HEK293T (cell line): ENCODE measurements around the gene TCF3.
A peak's percentile ranks its signal among the peaks of the same experiment; 100 is the strongest.

Experiments
- CTCF ChIA-PET: fragments of 350-600 bp; formaldehyde crosslinking; extraction: SDS; loops from one replicate; lab custom pipeline; 2021; ENCODE audit warnings: antibody characterized with exemption, inconsistent platforms; lab: Yijun Ruan, JAX
- POLR2A ChIA-PET: fragments of 350-600 bp; formaldehyde crosslinking; extraction: SDS; loops from one replicate; lab custom pipeline; 2020; ENCODE audit warnings: antibody characterized with exemption, inconsistent platforms; lab: Yijun Ruan, JAX
- DNase-seq: peaks from one replicate; pipeline ENCODE4 v3.0.0; 2012; ENCODE audit warnings: mixed read lengths; ENCODE audit errors: extremely low spot score
- ARNT ChIP-seq: fragments of 450-650 bp; IDR thresholded peaks from 2 replicates; pipeline ENCODE4 v1.6.1; 2017; ENCODE audit warnings: mild to moderate bottlenecking
- BHLHE40 ChIP-seq: fragments of 450-650 bp; IDR thresholded peaks from 2 replicates; pipeline ENCODE4 v1.6.1; 2016; ENCODE audit warnings: mild to moderate bottlenecking, moderate library complexity, borderline replicate concordance
- CTBP1 ChIP-seq: fragments of 450-650 bp; IDR thresholded peaks from 2 replicates; pipeline ENCODE4 v1.6.1; 2016; ENCODE audit warnings: borderline replicate concordance
- ELF4 ChIP-seq: fragments of 450-650 bp; IDR thresholded peaks from 2 replicates; pipeline ENCODE4 v1.6.1; 2017; ENCODE audit warnings: antibody characterized with exemption
- FOXA1 ChIP-seq: fragments of 450-650 bp; IDR thresholded peaks from 2 replicates; pipeline ENCODE4 v1.6.1; 2016; ENCODE audit warnings: mild to moderate bottlenecking
- FOXK2 ChIP-seq: fragments of 450-650 bp; IDR thresholded peaks from 2 replicates; pipeline ENCODE4 v1.6.1; 2016; ENCODE audit warnings: mild to moderate bottlenecking
- FOXM1 ChIP-seq: fragments of 450-650 bp; IDR thresholded peaks from 2 replicates; pipeline ENCODE4 v1.6.1; 2017; ENCODE audit warnings: mild to moderate bottlenecking, borderline replicate concordance
- HDGF ChIP-seq: fragments of 450-650 bp; IDR thresholded peaks from 2 replicates; pipeline ENCODE4 v1.6.1; 2017; ENCODE audit warnings: antibody characterized with exemption, borderline replicate concordance
- L3MBTL2 ChIP-seq: fragments of 450-650 bp; conservative IDR thresholded peaks from 2 replicates; pipeline ENCODE4 v1.6.1; 2016; ENCODE audit warnings: mild to moderate bottlenecking
- LEF1 ChIP-seq: fragments of 450-650 bp; IDR thresholded peaks from 2 replicates; pipeline ENCODE4 v1.6.1; 2017; ENCODE audit warnings: mild to moderate bottlenecking, borderline replicate concordance
- NFRKB ChIP-seq: fragments of 450-650 bp; IDR thresholded peaks from 2 replicates; pipeline ENCODE4 v1.6.1; 2016; ENCODE audit warnings: mild to moderate bottlenecking, moderate library complexity
- PKNOX1 ChIP-seq: fragments of 450-650 bp; IDR thresholded peaks from 2 replicates; pipeline ENCODE4 v1.6.1; 2016
- SP1 ChIP-seq: fragments of 450-650 bp; IDR thresholded peaks from 2 replicates; pipeline ENCODE4 v1.6.1; 2017
- SUZ12 ChIP-seq: fragments of 450-650 bp; IDR thresholded peaks from 2 replicates; pipeline ENCODE4 v1.6.1; 2016; ENCODE audit warnings: mild to moderate bottlenecking
- TARDBP ChIP-seq: fragments of 450-650 bp; IDR thresholded peaks from 2 replicates; pipeline ENCODE4 v1.6.1; 2016
- ZNF384 ChIP-seq: fragments of 450-650 bp; IDR thresholded peaks from 2 replicates; pipeline ENCODE4 v1.6.1; 2016

TCF3 gene

GRCh38 chr19:1605236-1606137, 46.9 kb downstream of the TCF3 start, which contains the start of gene UQCR11:
UQCR11 (minus strand) TSS chr19:1605462; CDS start chr19:1605409, 53 bp downstream.
- ChIA-PET POLR2A (interaction anchor here (0.9 to 4.1 kb wide), 5 partner anchors 9 to 46 kb away, joined by 3 to 28 read pairs (median 5); partner anchors contain the start of gene MBD3), CTCF (interaction anchor here (0.5 to 1.7 kb wide), 3 partner anchors 59 to 1261 kb away, joined by 3 to 7 read pairs (median 4); no protein-coding TSS in a partner anchor)
- peak; percentile 96 for DNase-seq
- TF ChIP-seq L3MBTL2 = peak; percentile 32
- TF ChIP-seq SUZ12 = no peak
- TF ChIP-seq BHLHE40 = no peak
- TF ChIP-seq ZNF384 = no peak
- peak; percentile 79 for TF ChIP-seq PKNOX1
- 0 out of 2 replicates have a peak, but pooled peaks have one; percentile 27 for TF ChIP-seq ELF4

DNA sequence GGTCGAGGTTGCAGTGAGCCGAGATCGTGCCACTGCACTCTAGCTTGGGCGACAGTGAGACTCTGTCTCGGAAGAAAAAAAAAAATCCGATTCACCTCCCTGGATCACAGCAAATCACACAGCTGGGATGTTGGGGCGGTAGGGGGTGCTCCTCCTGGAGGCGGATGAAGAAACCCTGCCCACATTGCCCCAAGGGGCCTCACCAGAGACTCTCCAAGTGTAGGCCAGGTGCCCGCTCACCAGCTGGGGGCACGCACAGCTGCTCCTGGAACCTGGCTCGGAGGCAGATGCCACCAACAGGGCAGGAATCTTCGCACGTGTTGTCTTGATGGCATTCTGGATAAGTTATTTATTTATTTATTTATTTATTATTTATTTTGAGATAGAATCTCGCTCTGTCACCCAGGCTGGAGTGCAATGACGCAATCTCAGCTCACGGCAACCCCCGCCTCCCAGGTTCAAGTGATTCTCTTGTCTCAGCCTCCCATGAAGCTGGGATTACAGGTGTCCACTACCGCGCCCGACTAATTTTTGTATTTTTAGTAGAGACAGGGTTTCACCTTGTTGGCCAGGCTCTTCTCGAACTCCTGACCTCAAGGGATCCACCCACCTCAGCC, 50.2 kb downstream of the TCF3 start:
- CTCF ChIA-PET = interaction anchor here (0.6 kb wide), 1 partner anchor 8 kb away, joined by 3 read pairs; no protein-coding TSS in a partner anchor

DNA sequence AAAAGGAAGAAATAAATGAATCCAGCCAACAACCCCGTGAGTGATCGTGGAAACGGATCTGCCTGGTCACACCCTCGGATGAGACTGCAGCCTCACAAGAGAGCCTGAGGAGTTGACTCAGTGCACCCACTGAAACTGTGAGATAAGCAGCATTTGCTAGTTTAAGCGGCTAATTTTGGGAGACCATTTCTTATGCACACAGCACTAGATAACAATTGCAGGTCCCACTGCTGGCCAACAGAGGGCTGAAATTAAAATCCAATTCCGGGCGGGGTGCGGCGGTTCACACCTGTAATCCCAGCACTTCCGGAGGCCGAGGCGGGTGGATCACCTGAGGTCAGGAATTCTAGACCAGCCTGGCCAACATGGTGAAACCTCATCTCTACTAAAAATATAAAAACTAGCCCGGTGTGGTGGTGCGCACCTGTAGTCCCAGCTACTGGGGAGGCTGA, 50.8 kb downstream of the TCF3 start:
- ChIA-PET POLR2A (interaction anchor here (1.3 kb wide), 1 partner anchor 9 kb away, joined by 5 read pairs; the partner anchor contains the start of gene MBD3), CTCF (interaction anchor here (0.6 kb wide), 1 partner anchor 8 kb away, joined by 3 read pairs; no protein-coding TSS in a partner anchor)
- no peak for DNase-seq
- TF ChIP-seq SP1 (no peak), ELF4 (no peak), ARNT (no peak), TARDBP (no peak), PKNOX1 (no peak), CTBP1 (no peak), FOXK2 (no peak), SUZ12 (no peak), LEF1 (no peak), ZNF384 (no peak), NFRKB (no peak), HDGF (no peak)

More for the DNA sequence above, 50.2 kb downstream of the TCF3 start:
- TF ChIP-seq PKNOX1 (no peak), NFRKB (no peak), ELF4 (no peak), CTBP1 (no peak), FOXA1 (no peak), SP1 (no peak), FOXK2 (no peak), ARNT (no peak), LEF1 (no peak), TARDBP (no peak), L3MBTL2 (no peak), ZNF384 (no peak), FOXM1 (no peak), BHLHE40 (no peak), HDGF (no peak), SUZ12 (no peak)
- DNase-seq = no peak
- POLR2A ChIA-PET = interaction anchor here (1.3 kb wide), 1 partner anchor 9 kb away, joined by 5 read pairs; the partner anchor contains the start of gene MBD3

GRCh38 chr19:1599460-1599846, 53.0 kb downstream of the TCF3 start:
- no peak for DNase-seq
- no peak for TF ChIP-seq FOXK2
- no peak for TF ChIP-seq ELF4
- no peak for TF ChIP-seq FOXA1
- TF ChIP-seq PKNOX1 = no peak
- no peak for TF ChIP-seq NFRKB
- no peak for TF ChIP-seq FOXM1
- POLR2A ChIA-PET = no interaction called here
- CTCF ChIA-PET = no interaction called here

DNA sequence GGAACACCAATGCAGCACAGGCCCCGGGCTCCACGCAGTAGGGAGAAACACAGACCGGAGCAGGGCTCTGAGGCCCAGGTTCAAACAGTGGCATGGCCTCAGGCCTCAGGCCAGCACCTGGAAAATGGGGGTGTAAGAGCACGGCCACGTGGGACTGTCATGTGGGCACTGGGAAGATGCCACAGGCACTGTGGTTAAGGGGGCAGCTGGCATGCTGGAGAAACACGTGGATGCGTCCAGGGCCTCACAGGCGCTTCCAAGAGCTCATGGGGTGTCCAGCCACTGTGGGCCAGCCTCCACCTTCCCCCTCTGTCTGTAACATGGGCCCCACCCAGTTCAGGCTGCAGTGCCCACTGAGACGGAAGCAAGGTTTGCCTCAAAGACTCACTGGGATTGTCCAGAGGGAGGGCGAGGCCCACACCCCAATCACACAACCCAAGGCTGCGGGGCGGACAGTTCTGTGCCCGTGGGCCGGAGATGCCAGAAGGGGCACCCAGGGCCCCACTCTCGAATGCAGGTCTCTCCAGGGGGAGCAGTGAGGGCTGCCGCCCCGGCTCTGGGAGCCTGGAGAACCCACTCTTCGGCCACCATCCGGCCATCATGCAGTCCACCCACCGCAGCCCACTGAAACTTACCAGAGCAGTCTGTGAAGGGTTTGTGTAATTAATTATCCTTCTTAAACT, 53.5 kb downstream of the TCF3 start:
- no peak for DNase-seq
- TF ChIP-seq HDGF (no peak), PKNOX1 (no peak), LEF1 (no peak)
- ChIA-PET POLR2A (no interaction called here), CTCF (no interaction called here)
